SIG-M5 treated with dmso at 0.1 percent for 504 hours (cell line): ENCODE results near the gene DENND2A.
"Not testable (repeated sequence)": the region's sequence is repeated elsewhere in the genome, so short reads cannot be mapped to it uniquely, and the experiment has no call there.

ENCODE experiments used
- DNase-seq: peaks from one replicate; lab custom pipeline; 2025; ENCODE audit not compliant: unreplicated experiment; lab: John Stamatoyannopoulos, UW

DENND2A gene

DNA sequence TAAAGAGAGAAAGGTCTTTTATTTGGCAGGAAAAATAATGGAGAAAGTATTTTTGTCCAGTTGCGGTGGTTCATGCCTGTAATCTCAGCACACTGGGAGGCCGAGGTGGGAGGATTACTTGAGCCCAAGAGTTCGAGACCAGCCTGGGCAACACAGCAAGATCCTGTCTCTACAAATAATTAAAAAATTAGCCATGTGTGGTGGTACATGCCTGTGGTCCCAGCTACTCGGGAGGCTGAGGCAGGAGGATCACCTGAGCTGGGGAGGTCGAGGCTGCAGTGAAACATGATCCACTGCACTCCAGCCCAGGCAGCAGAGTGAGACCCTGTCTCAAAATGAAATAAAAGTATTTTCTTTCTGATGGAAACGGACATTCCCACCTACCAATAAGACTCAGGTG is 83.5 kb downstream of the DENND2A start:
- no peak for DNase-seq

- not testable (repeated sequence) for DNase-seq
These were observed 87.4 kb downstream of the DENND2A start for GRCh38 chr7:140553236-140553635.

GRCh38 chr7:140552240-140552679 is 88.4 kb downstream of the DENND2A start:
- no peak for DNase-seq

GRCh38 chr7:140551355-140552239 is 89.0 kb downstream of the DENND2A start:
- no peak for DNase-seq

DNA sequence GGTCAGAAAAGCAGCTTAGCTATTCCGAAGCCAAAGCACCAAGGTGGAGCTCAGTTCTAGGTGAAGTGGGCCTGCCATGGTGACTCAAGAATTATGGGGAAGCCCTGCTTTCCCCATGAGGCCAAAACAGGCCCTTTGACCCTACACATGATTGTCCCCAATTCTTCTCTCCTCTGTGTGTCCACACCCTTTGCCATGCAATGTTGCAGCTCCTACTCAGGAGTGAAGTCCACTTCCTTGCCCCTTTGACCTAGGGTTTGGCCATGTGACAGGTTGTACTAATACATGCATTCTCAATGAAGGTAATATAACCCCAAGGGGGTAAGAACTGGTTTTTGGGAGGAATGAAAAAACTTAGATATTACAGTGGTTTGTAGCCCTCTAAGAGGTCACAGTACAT is 93.7 kb downstream of the DENND2A start:
- no peak for DNase-seq

- DNase-seq: no peak
These were observed 96.2 kb downstream of the DENND2A start for GRCh38 chr7:140544388-140544826.

DNA sequence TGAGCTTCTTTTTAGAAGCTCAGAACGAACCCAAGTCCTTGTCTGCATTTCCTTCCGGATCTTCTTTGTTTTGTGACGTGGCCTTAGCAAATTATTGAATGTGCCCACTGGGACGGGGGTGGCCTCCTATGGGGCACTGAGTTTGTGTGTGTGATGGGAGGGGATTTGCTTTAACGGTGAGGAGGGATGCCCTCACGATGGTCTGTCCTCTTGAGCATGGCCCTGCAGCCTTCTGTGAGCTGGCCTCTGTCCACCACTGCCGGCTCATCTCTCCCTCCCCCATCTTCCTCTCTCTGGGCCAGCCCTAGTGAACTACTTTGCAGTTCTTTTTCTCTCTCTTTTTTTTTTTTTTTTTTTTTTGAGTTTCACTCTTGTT is 98.4 kb downstream of the DENND2A start:
- no peak for DNase-seq

DNA sequence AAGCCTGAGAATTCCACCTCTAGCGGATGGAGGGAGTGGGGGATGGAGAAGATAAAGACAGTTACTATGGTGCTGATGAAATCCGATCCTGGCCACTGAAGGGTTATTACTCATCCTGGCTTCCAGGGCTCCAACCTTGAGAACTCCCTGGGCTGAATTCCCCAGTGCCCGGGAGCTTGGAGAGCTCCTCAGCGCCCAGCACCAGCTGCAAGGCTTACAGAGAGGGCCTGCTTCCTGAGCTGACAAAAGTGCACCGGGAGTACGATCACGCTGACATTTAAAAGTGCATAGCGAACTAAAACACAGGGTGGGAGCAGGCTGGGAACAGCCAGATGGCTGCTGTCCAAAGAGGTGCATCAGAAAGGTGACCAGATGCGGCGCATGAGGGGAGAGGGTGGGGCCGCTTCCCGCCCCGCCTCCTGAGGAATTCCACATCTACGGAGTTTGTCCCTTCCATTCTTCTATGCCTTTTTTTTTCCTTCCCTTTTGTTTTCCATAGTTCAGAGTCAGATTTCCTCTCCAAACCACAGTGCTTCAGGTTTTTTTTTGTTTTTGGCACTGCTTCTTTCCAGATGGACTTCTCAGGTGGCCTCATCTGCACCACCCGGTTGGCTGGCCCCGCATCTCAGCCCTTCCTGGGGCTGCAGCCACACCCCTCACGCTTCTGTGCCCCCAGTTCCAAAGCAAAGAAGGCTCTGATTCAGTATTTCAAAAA is 98.9 kb downstream of the DENND2A start:
- no peak for DNase-seq

GRCh38 chr7:140541176-140541512 is 99.5 kb downstream of the DENND2A start:
- DNase-seq: no peak

DNA sequence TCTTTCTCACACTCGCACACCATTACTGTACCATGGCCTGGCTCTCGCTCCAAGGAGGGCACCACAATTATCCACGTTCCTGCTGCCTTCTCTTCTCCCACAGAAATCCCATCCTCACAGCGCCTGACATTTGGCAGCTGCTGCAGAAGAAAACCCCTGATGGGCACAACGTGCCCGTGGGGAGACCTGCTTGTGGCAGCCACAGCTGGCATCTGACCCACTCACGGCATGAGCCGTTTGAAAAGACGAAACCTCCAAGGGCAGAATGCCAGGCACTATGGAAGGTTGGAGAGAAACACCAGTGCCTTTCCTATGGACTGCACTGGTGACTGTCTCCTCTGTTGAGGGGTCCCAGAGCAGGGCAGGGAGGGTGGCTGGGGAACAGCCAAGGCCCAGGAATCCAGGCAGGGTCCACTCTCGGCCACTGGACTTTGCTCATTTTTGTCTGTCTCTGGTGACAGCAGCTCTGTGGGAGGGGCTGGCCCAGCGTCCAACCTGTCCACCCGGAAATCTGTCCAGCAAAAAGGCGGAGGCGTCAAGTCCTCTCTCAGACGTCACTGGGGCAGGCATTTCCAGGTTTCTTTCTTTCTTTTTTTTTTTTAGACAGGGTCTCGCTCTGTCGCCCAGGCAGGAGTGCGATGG is 100.4 kb downstream of the DENND2A start:
- DNase-seq: no peak

- DNase-seq: no peak
These were observed 101.2 kb downstream of the DENND2A start for GRCh38 chr7:140539461-140539860.

- DNase-seq: no peak
These were observed 102.7 kb downstream of the DENND2A start for GRCh38 chr7:140537750-140538482.

- no peak for DNase-seq
These were observed 105.9 kb downstream of the DENND2A start for GRCh38 chr7:140534743-140535142.

GRCh38 chr7:140533394-140533872 is 107.2 kb downstream of the DENND2A start:
- DNase-seq: no peak

DNA sequence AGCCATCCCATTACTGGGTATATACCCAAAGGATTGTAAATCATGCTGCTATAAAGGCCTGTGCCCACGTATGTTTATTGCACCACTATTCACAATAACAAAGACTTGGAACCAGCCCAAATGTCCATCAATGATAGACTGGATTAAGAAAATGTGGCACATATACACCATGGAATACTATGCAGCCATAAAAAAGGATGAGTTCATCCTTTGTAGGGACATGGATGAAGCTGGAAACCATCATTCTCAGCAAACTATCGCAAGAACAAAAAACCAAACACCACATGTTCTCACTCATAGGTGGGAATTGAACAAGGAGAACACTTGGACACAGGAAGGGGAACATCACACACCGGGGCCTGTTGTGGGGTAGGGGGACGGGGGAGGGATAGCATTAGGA is 111.2 kb downstream of the DENND2A start:
- DNase-seq: not testable (repeated sequence)

GRCh38 chr7:140526787-140527664 is 113.6 kb downstream of the DENND2A start:
- DNase-seq: no peak

- no peak for DNase-seq
These were observed 114.4 kb downstream of the DENND2A start for GRCh38 chr7:140526214-140526613.

DNA sequence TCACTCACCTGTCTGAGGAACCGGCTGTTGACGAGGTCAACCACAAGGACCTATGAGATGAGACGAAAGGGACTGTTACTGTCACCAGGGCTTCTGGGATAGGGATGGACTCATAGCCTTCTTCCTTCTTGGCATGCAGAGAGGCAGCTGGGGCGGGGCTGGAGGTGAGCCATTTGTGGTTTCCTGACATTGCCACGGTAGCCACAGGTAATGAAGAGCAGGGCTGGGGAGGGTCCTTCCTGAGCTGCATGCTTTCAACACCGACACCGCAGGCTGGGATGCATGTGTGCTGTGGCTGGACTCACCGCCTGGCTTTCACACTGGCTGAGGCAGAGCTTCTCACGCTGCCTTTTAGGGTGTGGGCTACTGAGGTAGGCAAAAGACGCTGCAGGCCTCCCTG is 114.9 kb downstream of the DENND2A start:
- no peak for DNase-seq

- DNase-seq: no peak
These were observed 119.2 kb downstream of the DENND2A start for GRCh38 chr7:140521421-140521820.

- DNase-seq: no peak
These were observed 121.6 kb downstream of the DENND2A start for GRCh38 chr7:140519007-140519399.
